NCI-H2081 treated with DMSO at 0.1 percent for 48 hours (cell line): Measurements from ENCODE around the gene ERAP2.
"Not testable (repeated sequence)": the region's sequence is repeated elsewhere in the genome, so short reads cannot be mapped to it uniquely, and the experiment has no call there.

Experiments
- DNase-seq: peaks from one replicate; lab custom pipeline; 2025; lab: John Stamatoyannopoulos, UW

The ERAP2 gene

DNA sequence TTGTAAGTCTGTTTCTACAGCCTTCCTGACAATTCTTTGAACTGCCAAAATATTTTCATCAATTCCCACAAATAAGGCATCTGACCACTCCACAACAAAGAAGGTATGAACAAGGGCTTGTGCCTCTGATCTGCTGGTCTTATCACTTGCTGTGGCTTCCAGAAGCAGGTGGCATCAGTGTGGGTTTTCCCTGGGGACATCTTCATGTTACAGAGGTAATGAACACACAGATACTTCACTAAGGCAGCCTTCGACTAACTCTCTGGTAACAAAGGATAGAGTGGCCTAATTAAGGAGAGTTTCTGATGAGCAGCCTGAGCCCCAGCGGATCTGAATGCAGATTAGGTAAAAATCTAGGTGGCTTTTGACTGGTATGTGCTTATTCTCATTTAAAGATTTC, 15.2 kb upstream of the ERAP2 start:
- no peak for DNase-seq

DNA sequence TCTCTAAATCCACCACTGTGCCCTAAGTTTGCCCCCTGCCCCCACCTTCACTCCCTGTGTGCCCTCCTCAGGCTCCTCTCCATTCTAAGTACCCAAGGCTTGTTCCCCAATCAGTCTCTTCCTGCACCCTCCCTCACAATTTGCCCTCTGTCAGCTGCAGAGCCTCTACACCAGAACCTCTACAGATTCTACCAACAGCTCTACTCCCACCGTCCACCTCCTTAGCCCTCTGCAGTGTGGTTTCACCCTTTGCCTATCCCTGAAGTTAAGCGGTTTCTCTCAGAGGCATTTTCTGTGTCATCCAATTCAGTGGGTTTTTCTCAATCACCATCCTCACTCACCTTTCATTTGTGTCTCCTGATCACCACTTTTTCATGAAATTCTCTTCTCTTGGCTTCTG, 13.2 kb upstream of the ERAP2 start:
- DNase-seq, result no peak

DNA sequence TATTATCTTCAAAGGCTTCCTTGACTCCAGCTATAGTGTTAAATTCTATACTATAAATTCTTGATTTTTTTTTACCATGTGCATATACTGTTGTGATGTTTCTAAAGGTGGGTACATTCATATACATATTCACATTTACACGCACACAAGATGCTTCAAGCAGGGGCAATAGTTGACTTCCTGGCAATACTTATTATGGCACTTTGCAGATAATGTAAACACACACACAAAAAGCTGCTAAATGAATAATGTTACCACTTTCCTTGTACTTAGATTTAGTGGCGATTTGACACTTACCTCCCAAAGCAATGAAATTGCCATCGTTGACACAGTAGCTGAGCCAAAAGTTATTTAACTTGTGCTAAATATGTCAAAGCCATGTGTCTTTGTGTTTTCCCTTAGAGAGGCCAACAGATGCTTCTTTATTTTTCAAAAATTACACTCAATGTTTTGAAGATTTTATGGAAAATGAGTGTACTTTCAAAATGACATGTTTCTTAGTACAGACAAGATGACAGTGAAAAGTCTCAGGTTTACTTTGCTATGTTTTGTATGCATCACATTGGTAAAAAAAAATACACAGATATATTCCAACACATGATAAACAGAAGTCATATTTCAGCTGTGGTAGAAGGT, 12.2 kb upstream of the ERAP2 start:
- DNase-seq, result no peak

DNA sequence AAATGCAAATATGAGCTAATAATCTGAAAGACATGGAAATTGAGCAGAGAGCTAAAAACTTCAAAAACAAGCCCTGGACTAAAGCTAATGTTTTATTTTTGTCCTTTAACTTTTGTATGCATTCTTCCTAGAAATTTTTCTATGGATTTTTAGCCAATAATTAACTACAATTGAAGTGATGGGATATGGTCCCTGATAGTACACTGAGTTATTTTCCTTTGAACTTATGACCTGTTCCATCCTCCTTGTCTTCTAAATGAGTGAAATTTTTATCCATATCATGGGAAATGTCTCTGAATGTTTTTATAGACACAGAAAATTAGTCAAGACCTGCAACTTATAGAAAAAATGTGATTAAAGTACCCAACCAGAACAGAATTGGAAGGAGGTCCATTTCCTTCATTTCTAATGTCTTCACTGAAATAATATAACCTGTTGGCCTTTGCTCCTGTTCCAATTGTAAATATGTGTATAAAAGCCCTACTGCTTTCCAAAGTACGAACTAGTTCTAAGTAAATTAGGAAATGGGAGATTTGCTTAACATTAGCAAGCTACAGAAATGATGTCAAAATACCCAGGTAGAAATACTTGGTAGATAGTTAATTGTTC, 11.3 kb upstream of the ERAP2 start:
- DNase-seq, result no peak

DNA sequence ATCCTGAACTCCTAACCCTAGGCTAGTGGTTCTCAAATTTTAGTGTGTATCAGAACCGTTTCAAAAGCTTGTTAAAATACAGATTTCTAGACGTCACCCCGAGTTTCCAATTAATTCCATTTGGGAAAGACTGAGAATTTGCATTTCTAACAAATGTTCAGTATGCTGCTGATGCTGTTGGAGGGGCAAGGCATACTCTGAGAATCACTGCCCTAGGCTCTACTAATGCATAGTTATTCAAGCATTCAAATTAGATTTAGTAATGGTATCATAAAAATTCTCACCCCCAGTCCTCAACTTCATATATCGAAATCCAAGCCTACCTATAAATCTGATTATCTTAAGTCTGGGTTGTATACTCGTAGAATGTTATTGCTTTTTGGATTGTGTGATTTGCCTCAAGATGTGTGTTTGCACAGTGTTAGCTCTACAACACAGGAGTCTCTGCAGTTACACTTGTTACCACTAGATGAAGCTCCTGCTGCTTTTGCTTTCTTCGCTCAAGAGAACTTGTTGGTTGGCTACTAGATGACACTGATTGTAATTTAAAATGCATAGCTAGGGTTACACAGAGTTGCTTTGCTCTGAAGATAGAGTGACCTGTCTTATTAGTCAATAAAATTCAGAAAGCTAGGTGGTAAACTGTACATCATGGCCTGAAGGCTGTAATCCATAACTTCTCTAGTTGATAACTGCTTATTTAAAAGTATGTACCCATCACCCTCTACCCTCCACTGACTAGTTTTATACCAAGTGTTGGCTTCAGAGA, 7.5 kb upstream of the ERAP2 start:
- peak; percentile 13 for DNase-seq

DNA sequence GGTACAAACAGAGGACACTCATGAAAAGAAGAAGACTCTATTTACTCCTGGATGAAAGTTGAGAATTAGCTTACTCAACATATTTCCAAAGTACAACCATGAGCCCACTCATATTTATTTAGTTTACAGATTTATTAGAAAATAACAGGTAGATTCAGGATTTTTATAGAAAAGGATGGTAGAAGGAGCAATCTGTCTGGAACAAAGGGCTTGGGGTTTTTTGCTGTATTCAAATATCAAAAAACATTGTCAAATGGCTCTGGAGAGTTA, 7.0 kb upstream of the ERAP2 start:
- no peak for DNase-seq

DNA sequence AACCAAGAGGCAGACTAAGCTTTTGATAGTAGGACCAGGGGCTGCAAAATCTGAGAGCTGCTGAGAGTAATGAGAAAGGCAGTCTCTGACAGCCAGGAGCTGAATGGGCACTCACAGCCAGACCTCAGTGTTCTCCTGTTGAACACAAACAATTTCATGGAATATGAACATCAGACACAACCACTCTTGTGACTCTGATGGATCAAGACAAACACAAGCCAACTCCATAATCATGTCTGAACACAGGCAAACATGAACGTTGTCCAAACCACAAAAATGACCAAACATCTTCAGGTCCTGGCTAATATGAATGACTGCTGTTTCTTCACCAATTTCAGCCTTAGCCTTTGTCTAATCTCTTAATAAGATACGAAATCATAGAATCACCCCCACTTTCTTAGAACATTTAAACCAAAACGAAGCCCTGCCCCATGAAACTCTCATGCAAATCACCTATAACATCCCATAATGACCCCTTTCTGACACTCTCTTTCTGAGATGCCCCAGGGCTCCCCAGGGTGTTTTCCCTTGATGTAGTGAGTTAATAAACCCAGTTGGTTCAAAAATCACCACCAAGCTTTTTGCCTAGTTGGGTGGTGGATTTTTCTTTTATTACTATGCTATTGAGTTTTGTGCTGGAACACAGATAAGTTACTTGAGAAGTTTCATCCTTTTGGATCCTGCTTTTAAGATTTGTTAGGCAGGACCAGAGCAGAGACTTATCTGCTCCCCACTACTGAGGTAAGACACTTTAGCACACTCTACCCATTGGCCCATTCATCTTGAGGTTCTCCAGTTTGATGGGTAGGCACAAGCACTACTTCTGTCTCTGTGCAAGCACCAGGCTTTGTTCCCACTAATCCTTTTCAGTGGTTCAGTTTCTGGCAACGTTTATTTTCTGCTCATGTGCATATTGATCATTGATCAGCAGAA, 5.9 kb upstream of the ERAP2 start:
- DNase-seq, result no peak

DNA sequence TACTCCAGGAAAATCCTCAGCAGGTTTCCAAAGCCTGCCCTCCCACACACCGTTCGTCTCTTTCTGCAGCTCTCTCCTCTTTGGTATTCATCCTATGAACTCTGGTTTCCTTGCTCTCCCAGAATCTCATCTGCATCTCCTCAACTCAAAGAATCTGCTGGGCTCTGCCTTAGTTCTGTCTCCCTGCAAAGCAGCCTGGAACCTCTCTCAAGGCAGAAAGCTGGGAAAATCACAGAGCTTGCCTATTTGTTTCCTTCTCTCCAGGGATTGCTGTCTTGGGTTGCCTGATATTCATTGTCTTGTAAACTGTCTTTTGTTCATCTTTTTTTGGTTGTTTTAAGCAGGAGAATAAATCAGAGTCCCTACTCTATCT, 5.3 kb upstream of the ERAP2 start:
- DNase-seq, result no peak

DNA sequence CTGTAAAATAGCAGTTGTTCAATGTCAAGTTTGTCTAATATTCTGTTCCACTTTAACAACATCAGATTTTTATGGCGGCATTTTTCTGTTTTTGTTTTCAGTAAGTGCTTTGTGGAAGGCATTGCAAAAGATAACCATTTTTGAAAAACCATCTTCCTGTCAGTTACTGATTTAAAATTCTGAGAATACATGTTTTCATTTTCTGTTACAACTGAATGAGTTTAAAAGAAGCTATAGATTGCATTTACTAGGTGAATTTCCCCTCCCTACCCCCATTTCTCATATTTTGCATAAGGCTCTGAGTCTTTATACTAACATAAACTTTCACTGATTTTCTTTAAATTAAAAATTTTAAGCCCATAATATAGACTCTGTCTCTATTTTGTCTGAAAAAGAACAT, 4.6 kb upstream of the ERAP2 start:
- no peak for DNase-seq

DNA sequence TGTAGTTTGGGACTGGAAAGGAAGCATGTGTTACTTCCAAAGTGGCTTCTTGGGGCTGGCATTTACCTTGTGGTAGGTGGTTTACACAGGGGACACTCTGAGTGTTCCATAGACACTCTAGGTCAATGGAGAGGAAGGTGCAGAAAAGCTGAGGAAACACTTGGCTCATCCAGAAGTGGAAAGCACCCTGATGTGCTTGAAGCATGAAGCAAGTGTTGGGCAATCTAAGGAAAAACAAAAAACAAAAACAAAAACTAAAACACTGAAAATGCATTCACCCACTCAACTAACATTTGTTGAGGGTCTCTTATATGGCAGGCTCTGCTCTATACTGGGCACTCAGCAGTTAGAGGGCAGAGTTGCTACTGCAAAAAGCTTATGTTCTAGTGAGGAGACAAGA, 2.9 kb upstream of the ERAP2 start:
- DNase-seq, result no peak

DNA sequence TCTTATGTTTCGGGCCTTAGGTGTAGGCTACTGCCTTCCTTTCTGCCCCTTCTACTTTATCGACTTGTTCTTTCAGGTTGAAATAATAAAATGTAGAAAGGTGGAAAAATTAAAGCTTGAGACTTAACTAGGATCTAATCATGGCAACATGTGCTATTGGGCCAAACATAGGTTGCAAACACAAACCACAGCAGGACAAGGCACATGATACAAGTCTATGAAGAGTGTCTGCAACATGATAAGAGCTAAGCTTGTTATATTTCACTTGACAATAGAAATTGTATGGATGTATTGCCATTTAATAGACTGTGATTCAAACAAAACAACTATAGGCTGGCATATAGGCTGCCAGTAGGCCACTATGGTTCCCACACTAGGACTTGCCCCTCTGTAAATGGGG, 1.7 kb upstream of the ERAP2 start:
- DNase-seq, result no peak

DNA sequence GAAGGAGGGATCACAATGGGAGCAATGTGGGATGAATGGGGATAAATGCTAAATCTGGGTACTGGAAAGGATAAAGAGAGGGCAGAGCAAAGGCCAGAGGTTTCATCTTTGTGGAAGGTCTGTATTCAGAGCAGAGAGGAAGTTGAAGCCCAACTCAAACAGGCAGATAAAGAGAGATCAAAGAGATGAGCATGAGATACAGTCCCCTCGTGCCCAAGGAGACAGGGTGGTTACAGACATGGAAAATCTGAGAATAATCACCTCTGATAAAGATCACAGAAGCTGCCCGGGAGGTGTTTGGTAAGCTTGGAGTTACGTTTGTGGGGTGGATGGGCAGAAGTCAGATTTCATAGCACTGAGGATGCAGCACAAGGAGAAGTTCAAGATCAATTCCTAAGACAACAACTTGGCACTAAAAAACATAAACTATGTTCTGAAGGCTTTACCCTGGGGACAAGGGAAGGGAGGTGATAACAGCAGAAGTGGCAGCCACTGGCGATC, 459 bp upstream of the ERAP2 start:
- DNase-seq, result no peak

DNA sequence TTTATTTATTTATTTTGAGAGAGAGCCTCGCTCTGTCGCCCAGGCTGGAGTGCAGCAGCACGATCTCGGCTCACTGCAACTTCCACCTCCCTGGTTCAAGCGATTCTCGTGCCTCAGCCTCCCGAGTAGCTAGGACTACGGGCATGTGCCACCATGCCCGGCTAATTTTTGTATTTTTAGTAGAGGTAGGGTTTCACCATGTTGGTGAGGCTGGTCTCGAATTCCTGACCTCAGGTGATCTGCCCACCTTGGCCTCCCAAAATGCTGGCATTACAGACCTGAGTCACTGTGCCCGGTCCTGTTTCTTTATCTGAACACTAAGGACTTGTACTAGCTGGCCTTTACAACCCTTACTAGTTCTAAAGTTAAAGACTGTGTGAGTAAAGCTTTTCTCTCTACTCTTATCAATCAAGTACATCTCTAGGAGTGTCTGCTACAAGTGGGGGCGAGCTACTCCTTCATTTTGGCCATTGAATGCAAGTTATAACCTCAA, 723 bp downstream of the ERAP2 start:
- not testable (repeated sequence) for DNase-seq

DNA sequence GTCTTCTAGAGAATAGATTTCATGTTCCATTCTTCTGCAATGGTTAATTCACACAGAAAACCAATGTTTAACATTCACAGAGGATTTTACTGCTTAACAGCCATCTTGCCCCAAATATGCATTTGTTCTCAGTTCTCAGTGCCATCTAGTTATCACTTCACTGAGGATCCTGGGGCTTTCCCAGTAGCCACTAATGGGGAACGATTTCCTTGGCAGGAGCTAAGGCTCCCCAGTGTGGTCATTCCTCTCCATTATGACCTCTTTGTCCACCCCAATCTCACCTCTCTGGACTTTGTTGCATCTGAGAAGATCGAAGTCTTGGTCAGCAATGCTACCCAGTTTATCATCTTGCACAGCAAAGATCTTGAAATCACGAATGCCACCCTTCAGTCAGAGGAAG, 3.4 kb downstream of the ERAP2 start:
- no peak for DNase-seq

DNA sequence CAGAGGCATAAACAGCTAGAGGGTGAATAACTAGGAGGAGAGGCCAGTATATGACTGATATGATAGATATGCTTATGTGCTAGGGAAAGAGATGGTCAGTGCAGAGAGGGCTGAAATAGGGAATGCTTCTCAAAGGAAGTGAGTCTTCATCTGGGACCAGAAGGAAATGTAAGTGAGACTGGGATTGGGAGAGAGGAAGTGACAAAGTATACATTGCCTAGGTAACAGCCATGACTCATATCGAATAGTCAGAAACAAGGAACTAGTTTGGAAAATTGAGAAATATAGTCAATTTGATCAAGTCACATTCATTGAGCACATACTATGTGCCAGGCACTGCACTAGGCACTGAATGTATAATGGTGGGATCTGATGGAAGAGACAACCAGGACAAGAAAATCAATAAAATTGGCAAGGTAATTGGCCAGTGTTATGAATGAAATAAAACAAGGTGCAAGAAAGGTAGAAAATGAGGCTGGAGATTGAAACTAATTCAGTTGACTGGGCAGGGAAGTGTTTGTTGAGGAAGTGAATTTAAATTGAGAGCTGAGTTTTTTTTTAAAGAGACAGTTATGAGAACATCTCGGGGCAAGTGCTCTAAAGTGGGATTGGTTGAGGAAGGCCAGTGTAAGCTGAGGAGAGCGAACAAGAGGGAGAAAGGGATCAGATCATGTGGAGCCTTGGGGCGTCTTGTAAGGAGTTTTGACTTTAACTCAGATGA, 4.3 kb downstream of the ERAP2 start:
- DNase-seq, result no peak

DNA sequence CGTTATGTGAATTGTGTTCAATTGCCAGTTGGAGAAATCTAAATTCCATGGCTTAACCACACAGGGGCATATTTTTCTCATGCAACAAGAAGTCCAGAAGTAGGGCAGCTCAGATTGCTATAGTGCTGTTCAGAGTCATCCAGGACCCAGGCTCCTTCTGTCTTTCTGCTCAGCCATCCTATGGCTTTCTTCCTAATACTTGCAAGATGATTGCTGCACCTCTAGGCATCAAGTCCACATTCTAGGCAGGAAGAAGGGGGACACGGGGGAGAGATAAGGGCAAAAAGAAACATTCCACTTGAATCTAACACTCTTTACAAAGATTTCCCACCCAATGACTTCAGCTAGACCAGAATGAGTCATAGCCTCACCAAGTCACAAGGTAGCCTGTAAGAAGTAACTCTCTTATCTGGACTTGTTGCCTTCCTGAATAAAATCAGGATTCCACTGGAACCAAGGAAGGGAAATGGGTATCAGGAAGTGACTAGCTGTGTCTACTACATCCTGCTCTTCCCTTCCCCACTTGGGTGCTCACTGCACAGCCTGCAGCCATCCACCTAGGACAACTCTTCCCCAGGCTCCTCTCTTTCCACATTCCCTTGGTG, 5.3 kb downstream of the ERAP2 start:
- no peak for DNase-seq

DNA sequence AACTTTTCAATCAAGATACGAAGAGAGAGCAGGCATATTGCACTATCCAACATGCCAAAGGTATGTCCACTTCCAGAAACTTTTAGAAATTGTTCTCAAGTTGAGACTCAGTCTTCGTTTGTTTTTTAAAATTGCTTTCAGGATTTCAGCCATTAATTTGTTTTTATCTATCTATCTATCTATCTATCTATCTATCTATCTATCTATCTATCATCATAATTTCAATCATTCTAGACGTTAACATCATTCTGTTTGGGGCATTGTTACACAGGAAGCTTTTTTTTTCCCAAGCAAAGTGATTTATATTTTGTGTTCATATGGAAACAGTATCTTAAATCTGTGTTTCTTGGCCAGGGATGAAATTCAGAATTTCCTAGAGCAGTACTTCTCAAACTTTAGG, 7.6 kb downstream of the ERAP2 start:
- no peak for DNase-seq

DNA sequence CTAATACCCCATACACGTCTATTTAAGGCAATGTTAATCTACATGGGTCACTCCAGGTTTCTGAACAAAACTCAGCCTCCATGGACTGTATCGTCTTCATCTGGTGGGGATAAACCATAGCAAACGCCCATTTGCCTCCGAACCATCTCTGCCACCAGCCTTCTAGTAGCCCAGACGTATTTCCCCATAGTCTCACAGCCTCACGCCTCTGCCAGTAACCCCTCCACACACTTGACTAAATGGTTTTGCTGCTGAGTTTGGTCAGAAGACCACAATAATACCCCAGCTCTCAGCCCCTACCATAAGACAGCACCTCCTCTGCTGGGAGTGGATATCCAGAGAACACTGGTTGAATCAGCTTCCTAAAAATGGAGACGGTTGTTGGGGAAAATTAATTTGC, 8.7 kb downstream of the ERAP2 start:
- DNase-seq, result no peak

DNA sequence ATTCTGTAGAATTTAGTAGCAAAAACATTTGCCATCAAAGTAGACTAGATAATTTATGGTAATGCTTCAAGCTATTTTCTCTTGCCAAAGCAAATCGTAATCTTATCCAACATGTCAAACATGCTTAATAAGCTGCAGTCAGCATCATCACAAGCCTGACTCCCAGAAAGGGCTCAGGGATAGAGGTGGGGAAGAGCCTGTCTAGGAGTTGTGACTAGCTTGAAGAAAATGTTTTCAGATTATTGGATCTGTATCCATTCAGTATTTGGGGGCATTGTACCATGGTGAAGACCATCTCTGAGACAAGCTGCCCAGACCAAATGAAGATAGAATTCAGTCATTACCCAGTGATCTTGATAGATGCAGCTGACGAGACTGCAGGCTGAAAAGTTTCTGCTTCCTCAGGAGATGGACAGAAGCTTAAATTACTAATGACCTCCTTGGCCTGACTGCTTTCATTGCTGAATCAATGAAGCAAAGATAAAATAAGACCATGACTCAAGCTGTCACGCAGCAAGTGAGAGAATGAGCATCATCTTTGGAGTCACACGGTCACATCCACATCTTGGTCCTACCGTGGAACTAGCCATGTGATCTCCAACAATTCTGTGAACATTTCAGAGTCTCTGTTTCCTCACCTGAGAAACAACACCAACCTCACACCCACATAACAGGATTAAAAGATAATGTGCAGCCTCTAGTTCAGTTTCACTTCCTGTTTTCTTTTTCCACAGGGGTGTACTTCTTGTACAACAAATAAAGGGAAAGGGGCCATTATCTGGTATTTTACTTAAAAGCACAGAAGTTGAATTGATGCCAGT, 9.4 kb downstream of the ERAP2 start:
- DNase-seq, result no peak

DNA sequence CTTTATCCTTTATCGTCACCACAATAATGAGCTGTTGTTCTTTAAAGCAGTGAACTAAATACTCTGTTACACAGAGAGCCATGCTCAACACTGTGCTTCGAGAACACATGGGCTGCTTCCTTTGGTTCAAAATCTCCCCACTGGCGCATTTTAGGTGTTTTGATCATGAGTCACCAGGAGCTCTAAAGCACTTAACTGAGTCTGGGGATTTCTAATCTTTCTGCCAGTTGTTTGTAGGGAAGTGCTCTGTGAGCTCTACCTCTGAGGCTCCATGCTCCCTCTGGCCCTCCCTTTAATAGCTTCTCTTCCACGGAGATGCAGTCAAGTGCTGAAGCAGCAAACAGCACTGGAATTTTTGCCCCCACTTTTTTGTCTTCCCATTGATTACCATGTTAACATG, 17.0 kb downstream of the ERAP2 start:
- no peak for DNase-seq
